ENCODE measurements around the gene CNPY4.

CNPY4 gene

GRCh38 chr7:100119072-100119969, at the start of gene CNPY4, which contains the start of gene TAF6:
Gene CNPY4, plus strand, starts transcription at chr7:100119634. Its CDS starts 111 bp downstream, at chr7:100119745.
Gene TAF6, minus strand, starts transcription at chr7:100119358. Its CDS starts 5,149 bp downstream, at chr7:100114209.
- FAIRE-seq: peak; percentile 79

GRCh38 chr7:100069991-100070390, 49.4 kb upstream of the CNPY4 start:
- FAIRE-seq (no peak), DNase-seq (ENCODE audit: low spot score) (no peak)

More at GRCh38 chr7:100119072-100119969, at the start of gene CNPY4, which contains the start of gene TAF6:
- DNase-seq (ENCODE audit: low spot score): peak; percentile 100

- DNase-seq (ENCODE audit: low spot score) (no peak), FAIRE-seq (no peak)
Observed at GRCh38 chr7:100071018-100071723, 48.3 kb upstream of the CNPY4 start.

- DNase-seq (ENCODE audit: low spot score) (no peak), FAIRE-seq (no peak)
Observed at GRCh38 chr7:100072462-100072861, 47.0 kb upstream of the CNPY4 start.

- no peak for DNase-seq (ENCODE audit: low spot score)
- no peak for FAIRE-seq
Observed at GRCh38 chr7:100074841-100075240, 44.6 kb upstream of the CNPY4 start.

GRCh38 chr7:100075418-100075817, 44.0 kb upstream of the CNPY4 start:
- FAIRE-seq: no peak
- DNase-seq (ENCODE audit: low spot score): no peak

GRCh38 chr7:100077205-100077604, 42.2 kb upstream of the CNPY4 start:
- FAIRE-seq (no peak), DNase-seq (ENCODE audit: low spot score) (no peak)

GRCh38 chr7:100079024-100079560, 40.3 kb upstream of the CNPY4 start:
- FAIRE-seq (no peak), DNase-seq (ENCODE audit: low spot score) (no peak)

- FAIRE-seq (no peak), DNase-seq (ENCODE audit: low spot score) (no peak)
Observed at GRCh38 chr7:100080907-100081534, 38.4 kb upstream of the CNPY4 start.

GRCh38 chr7:100081535-100082102, 37.8 kb upstream of the CNPY4 start, which contains the start of gene ZNF3:
Gene ZNF3, minus strand, starts transcription at chr7:100081723. Its CDS starts 4,366 bp downstream, at chr7:100077357.
- FAIRE-seq (peak; percentile 98), DNase-seq (ENCODE audit: low spot score) (peak; percentile 100)

GRCh38 chr7:100082978-100083377, 36.5 kb upstream of the CNPY4 start:
- DNase-seq (ENCODE audit: low spot score): no peak
- FAIRE-seq: no peak

- FAIRE-seq: no peak
- DNase-seq (ENCODE audit: low spot score): no peak
Observed at GRCh38 chr7:100085515-100085914, 33.9 kb upstream of the CNPY4 start.

GRCh38 chr7:100087055-100087750, 32.2 kb upstream of the CNPY4 start:
- FAIRE-seq (no peak), DNase-seq (ENCODE audit: low spot score) (peak; percentile 60)

- no peak for DNase-seq (ENCODE audit: low spot score)
- no peak for FAIRE-seq
Observed at GRCh38 chr7:100088095-100088620, 31.3 kb upstream of the CNPY4 start.

- DNase-seq (ENCODE audit: low spot score) (peak; percentile 93), FAIRE-seq (peak; percentile 95)
Observed at GRCh38 chr7:100088621-100089457, 30.6 kb upstream of the CNPY4 start, which contains the start of gene COPS6. Gene COPS6, plus strand, starts transcription at chr7:100088969. Its CDS starts 22 bp downstream, at chr7:100088991.

- FAIRE-seq (no peak), DNase-seq (ENCODE audit: low spot score) (no peak)
Observed at GRCh38 chr7:100089458-100090196, 29.8 kb upstream of the CNPY4 start.

GRCh38 chr7:100090527-100091410, 28.7 kb upstream of the CNPY4 start:
- FAIRE-seq (no peak), DNase-seq (ENCODE audit: low spot score) (no peak)
